ENCODE measurements around the gene CCDC197. TPM values are rescaled to one million over a fixed set of nuclear protein-coding genes. Genes with fewer than 3 reads are reported as not detected.
A peak's percentile ranks its signal among the peaks of the same experiment; 100 is the strongest.

The CCDC197 gene
- total RNA-seq, 3 donors from 2014 or later: 0.35 TPM; not detected in 2

- peaks cover 8% of the 10 kb centered on the region for H3K27me3 Mint-ChIP-seq (ENCODE audit: low read depth)
- H3K4me3 Mint-ChIP-seq: peak overlapping the region; percentile 16
- peaks cover 15% of the 10 kb centered on the region for H3K9me3 Mint-ChIP-seq
- ATAC-seq (no peak), DNase-seq (no peak)
- H3K4me1 Mint-ChIP-seq (ENCODE audit: low read depth): peaks cover 56% of the 10 kb centered on the region
- peaks cover 8% of the 10 kb centered on the region for H3K36me3 Mint-ChIP-seq (ENCODE audit: insufficient read depth)
Measured at GRCh38 chr14:93978735-93979134, 18.4 kb upstream of the CCDC197 start.

- Mint-ChIP-seq H3K36me3 (ENCODE audit: insufficient read depth) (peaks cover 7% of the 10 kb centered on the region), H3K27me3 (ENCODE audit: low read depth) (peaks cover 5% of the 10 kb centered on the region), H3K4me1 (ENCODE audit: low read depth) (peaks cover 47% of the 10 kb centered on the region), H3K9me3 (peaks cover 15% of the 10 kb centered on the region), H3K4me3 (no peak overlapping the region)
- ATAC-seq (no peak), DNase-seq (no peak)
Measured at GRCh38 chr14:93980456-93981201, 16.5 kb upstream of the CCDC197 start.

GRCh38 chr14:93981316-93982229 lies 15.5 kb upstream of the CCDC197 start:
- peaks cover 37% of the 10 kb centered on the region for H3K4me1 Mint-ChIP-seq (ENCODE audit: low read depth)
- H3K36me3 Mint-ChIP-seq (ENCODE audit: insufficient read depth): peaks cover 2% of the 10 kb centered on the region
- no peak overlapping the region for H3K4me3 Mint-ChIP-seq
- H3K9me3 Mint-ChIP-seq: peaks cover 9% of the 10 kb centered on the region
- H3K27me3 Mint-ChIP-seq (ENCODE audit: low read depth): no peaks in the 10 kb centered on the region
- ATAC-seq (no peak), DNase-seq (no peak)

GRCh38 chr14:93982230-93983007 lies 14.7 kb upstream of the CCDC197 start:
- peaks cover 2% of the 10 kb centered on the region for H3K36me3 Mint-ChIP-seq (ENCODE audit: insufficient read depth)
- H3K4me1 Mint-ChIP-seq (ENCODE audit: low read depth): peaks cover 29% of the 10 kb centered on the region
- H3K9me3 Mint-ChIP-seq: peaks cover 4% of the 10 kb centered on the region
- no peak for DNase-seq
- no peaks in the 10 kb centered on the region for H3K27me3 Mint-ChIP-seq (ENCODE audit: low read depth)
- ATAC-seq: no peak
- H3K4me3 Mint-ChIP-seq: no peak overlapping the region

GRCh38 chr14:93984070-93984469 lies 13.0 kb upstream of the CCDC197 start:
- Mint-ChIP-seq H3K36me3 (ENCODE audit: insufficient read depth) (no peaks in the 10 kb centered on the region), H3K9me3 (no peaks in the 10 kb centered on the region), H3K4me3 (no peak overlapping the region), H3K4me1 (ENCODE audit: low read depth) (peaks cover 12% of the 10 kb centered on the region), H3K27me3 (ENCODE audit: low read depth) (no peaks in the 10 kb centered on the region)
- DNase-seq: no peak
- no peak for ATAC-seq

GRCh38 chr14:93984987-93985410 lies 12.1 kb upstream of the CCDC197 start:
- ATAC-seq: peak; percentile 35 to 36
- Mint-ChIP-seq H3K4me3 (no peak overlapping the region), H3K4me1 (ENCODE audit: low read depth) (peaks cover 6% of the 10 kb centered on the region)

GRCh38 chr14:93986955-93987354 lies 10.1 kb upstream of the CCDC197 start:
- no peaks in the 10 kb centered on the region for H3K27me3 Mint-ChIP-seq (ENCODE audit: low read depth)
- no peak overlapping the region for H3K4me3 Mint-ChIP-seq
- DNase-seq (no peak), ATAC-seq (no peak)
- H3K36me3 Mint-ChIP-seq (ENCODE audit: insufficient read depth): no peaks in the 10 kb centered on the region
- H3K9me3 Mint-ChIP-seq: no peaks in the 10 kb centered on the region
- no peaks in the 10 kb centered on the region for H3K4me1 Mint-ChIP-seq (ENCODE audit: low read depth)

More at GRCh38 chr14:93984987-93985410, 12.1 kb upstream of the CCDC197 start:
- Mint-ChIP-seq H3K36me3 (ENCODE audit: insufficient read depth) (no peaks in the 10 kb centered on the region), H3K9me3 (no peaks in the 10 kb centered on the region), H3K27me3 (ENCODE audit: low read depth) (no peaks in the 10 kb centered on the region)
- DNase-seq: no peak

GRCh38 chr14:93987376-93987775 lies 9.7 kb upstream of the CCDC197 start:
- ATAC-seq (no peak), DNase-seq (no peak)
- no peaks in the 10 kb centered on the region for H3K27me3 Mint-ChIP-seq (ENCODE audit: low read depth)

GRCh38 chr14:93987815-93988476 lies 9.2 kb upstream of the CCDC197 start:
- Mint-ChIP-seq H3K36me3 (ENCODE audit: insufficient read depth) (no peaks in the 10 kb centered on the region), H3K4me3 (no peak overlapping the region), H3K27me3 (ENCODE audit: low read depth) (no peaks in the 10 kb centered on the region), H3K4me1 (ENCODE audit: low read depth) (no peaks in the 10 kb centered on the region), H3K9me3 (no peaks in the 10 kb centered on the region)
- ATAC-seq: no peak
- no peak for DNase-seq

More at GRCh38 chr14:93987376-93987775, 9.7 kb upstream of the CCDC197 start:
- H3K36me3 Mint-ChIP-seq (ENCODE audit: insufficient read depth): no peaks in the 10 kb centered on the region
- no peaks in the 10 kb centered on the region for H3K4me1 Mint-ChIP-seq (ENCODE audit: low read depth)
- no peaks in the 10 kb centered on the region for H3K9me3 Mint-ChIP-seq
- H3K4me3 Mint-ChIP-seq: no peak overlapping the region

- DNase-seq (no peak), ATAC-seq (no peak)
- Mint-ChIP-seq H3K9me3 (no peaks in the 10 kb centered on the region), H3K4me3 (no peak overlapping the region), H3K4me1 (ENCODE audit: low read depth) (peaks cover 3% of the 10 kb centered on the region), H3K27me3 (ENCODE audit: low read depth) (no peaks in the 10 kb centered on the region), H3K36me3 (ENCODE audit: insufficient read depth) (no peaks in the 10 kb centered on the region)
Measured at GRCh38 chr14:93989939-93990338, 7.2 kb upstream of the CCDC197 start.

- no peak for DNase-seq
- Mint-ChIP-seq H3K27me3 (ENCODE audit: low read depth) (peaks cover 3% of the 10 kb centered on the region), H3K9me3 (no peaks in the 10 kb centered on the region), H3K36me3 (ENCODE audit: insufficient read depth) (no peaks in the 10 kb centered on the region), H3K4me3 (no peak overlapping the region), H3K4me1 (ENCODE audit: low read depth) (peaks cover 11% of the 10 kb centered on the region)
- ATAC-seq: peak; percentile 18 to 27
Measured at GRCh38 chr14:93991212-93991611, 5.9 kb upstream of the CCDC197 start.

GRCh38 chr14:93991649-93992048 lies 5.5 kb upstream of the CCDC197 start:
- DNase-seq: no peak
- no peaks in the 10 kb centered on the region for H3K9me3 Mint-ChIP-seq
- H3K36me3 Mint-ChIP-seq (ENCODE audit: insufficient read depth): no peaks in the 10 kb centered on the region
- ATAC-seq: no peak
- no peak overlapping the region for H3K4me3 Mint-ChIP-seq
- peaks cover 11% of the 10 kb centered on the region for H3K4me1 Mint-ChIP-seq (ENCODE audit: low read depth)
- peaks cover 3% of the 10 kb centered on the region for H3K27me3 Mint-ChIP-seq (ENCODE audit: low read depth)

GRCh38 chr14:93993382-93993781 lies 3.7 kb upstream of the CCDC197 start:
- no peaks in the 10 kb centered on the region for H3K36me3 Mint-ChIP-seq (ENCODE audit: insufficient read depth)
- no peak for DNase-seq
- ATAC-seq: no peak
- no peak overlapping the region for H3K4me3 Mint-ChIP-seq
- peaks cover 11% of the 10 kb centered on the region for H3K4me1 Mint-ChIP-seq (ENCODE audit: low read depth)
- no peaks in the 10 kb centered on the region for H3K9me3 Mint-ChIP-seq
- H3K27me3 Mint-ChIP-seq (ENCODE audit: low read depth): peaks cover 3% of the 10 kb centered on the region

Data from activated T-cell treated with anti-CD3 and anti-CD28 coated beads, Interleukin-2, amount 50 U/mL, for 4 hours (primary cell).